NCI-H2196 treated with DMSO at 0.1 percent for 48 hours (cell line): Measurements from ENCODE around the gene KLHL30.

ENCODE experiments used
- DNase-seq: peaks from one replicate; lab custom pipeline; 2025; ENCODE audit not compliant: unreplicated experiment; lab: John Stamatoyannopoulos, UW

The KLHL30 gene

GRCh38 chr2:238117199-238118154 lies 21.0 kb upstream of the KLHL30 start:
- no peak for DNase-seq

- DNase-seq = no peak
Observed at GRCh38 chr2:238119756-238120462, 18.6 kb upstream of the KLHL30 start.

- no peak for DNase-seq
Observed at GRCh38 chr2:238120463-238121298, 17.8 kb upstream of the KLHL30 start.

- no peak for DNase-seq
Observed at GRCh38 chr2:238121511-238122286, 16.8 kb upstream of the KLHL30 start.

GRCh38 chr2:238122287-238123217 lies 15.9 kb upstream of the KLHL30 start:
- no peak for DNase-seq

GRCh38 chr2:238123218-238123971 lies 15.1 kb upstream of the KLHL30 start:
- DNase-seq = no peak

GRCh38 chr2:238123991-238124470 lies 14.4 kb upstream of the KLHL30 start:
- DNase-seq = no peak

- DNase-seq = no peak
Observed at GRCh38 chr2:238124488-238125126, 13.9 kb upstream of the KLHL30 start.

GRCh38 chr2:238125127-238125885 lies 13.2 kb upstream of the KLHL30 start:
- no peak for DNase-seq

GRCh38 chr2:238126338-238126737 lies 12.1 kb upstream of the KLHL30 start:
- DNase-seq = no peak

GRCh38 chr2:238126775-238127164 lies 11.7 kb upstream of the KLHL30 start:
- DNase-seq = no peak

- no peak for DNase-seq
Observed at GRCh38 chr2:238127165-238128060, 11.1 kb upstream of the KLHL30 start.

- no peak for DNase-seq
Observed at GRCh38 chr2:238128061-238128440, 10.4 kb upstream of the KLHL30 start.

GRCh38 chr2:238128534-238129001 lies 9.9 kb upstream of the KLHL30 start:
- no peak for DNase-seq

- DNase-seq = no peak
Observed at GRCh38 chr2:238129166-238130010, 9.1 kb upstream of the KLHL30 start.
